SK-MEL-5 (cell line): Measurements from ENCODE around the gene CCDC152. TPM values are rescaled to one million over a fixed set of nuclear protein-coding genes. Genes with fewer than 3 reads are reported as not detected.
"Not testable (repeated sequence)": the region's sequence is repeated elsewhere in the genome, so short reads cannot be mapped to it uniquely, and the experiment has no call there.

ENCODE experiments used
- DNase-seq: peaks from one replicate; pipeline ENCODE4 v3.0.0-alpha.2; 2016; ENCODE audit warnings: low read depth, low spot score
- in situ Hi-C: cut with HindIII; loops from 2 replicates; pipeline ENCODE4 v1.10.0; 2016; ENCODE audit warnings: low sequenced_read_pairs, high pct_unique_total_duplicates, low pct_unique_long_range_greater_than_20kb
- polyA plus RNA-seq, 2 experiments: library from polyadenylated mRNA; depleted of rRNA; stranded (reverse); fragments of >200 nt; gene quantifications; 2 replicates each; pipeline ENCODE4 v1.2.3, GENCODE V29; 2015
- total RNA-seq: library from RNA; depleted of rRNA; stranded (reverse); fragments of >200 nt; shearing (Covaris generic); gene quantifications from 2 replicates; pipeline ENCODE4 v1.2.3, GENCODE V29; 2014; rRNA removed

CCDC152 gene
- total RNA-seq, result 0.45 and 0.92 TPM in 2 replicates
- 0.23 and 0.49 TPM in 2 replicates for polyA plus RNA-seq (2015; cell fraction: cytosol; rRNA removed)
- 0.37 and 0.79 TPM in 2 replicates for polyA plus RNA-seq (2015; cell fraction: nucleus; rRNA removed)

DNA sequence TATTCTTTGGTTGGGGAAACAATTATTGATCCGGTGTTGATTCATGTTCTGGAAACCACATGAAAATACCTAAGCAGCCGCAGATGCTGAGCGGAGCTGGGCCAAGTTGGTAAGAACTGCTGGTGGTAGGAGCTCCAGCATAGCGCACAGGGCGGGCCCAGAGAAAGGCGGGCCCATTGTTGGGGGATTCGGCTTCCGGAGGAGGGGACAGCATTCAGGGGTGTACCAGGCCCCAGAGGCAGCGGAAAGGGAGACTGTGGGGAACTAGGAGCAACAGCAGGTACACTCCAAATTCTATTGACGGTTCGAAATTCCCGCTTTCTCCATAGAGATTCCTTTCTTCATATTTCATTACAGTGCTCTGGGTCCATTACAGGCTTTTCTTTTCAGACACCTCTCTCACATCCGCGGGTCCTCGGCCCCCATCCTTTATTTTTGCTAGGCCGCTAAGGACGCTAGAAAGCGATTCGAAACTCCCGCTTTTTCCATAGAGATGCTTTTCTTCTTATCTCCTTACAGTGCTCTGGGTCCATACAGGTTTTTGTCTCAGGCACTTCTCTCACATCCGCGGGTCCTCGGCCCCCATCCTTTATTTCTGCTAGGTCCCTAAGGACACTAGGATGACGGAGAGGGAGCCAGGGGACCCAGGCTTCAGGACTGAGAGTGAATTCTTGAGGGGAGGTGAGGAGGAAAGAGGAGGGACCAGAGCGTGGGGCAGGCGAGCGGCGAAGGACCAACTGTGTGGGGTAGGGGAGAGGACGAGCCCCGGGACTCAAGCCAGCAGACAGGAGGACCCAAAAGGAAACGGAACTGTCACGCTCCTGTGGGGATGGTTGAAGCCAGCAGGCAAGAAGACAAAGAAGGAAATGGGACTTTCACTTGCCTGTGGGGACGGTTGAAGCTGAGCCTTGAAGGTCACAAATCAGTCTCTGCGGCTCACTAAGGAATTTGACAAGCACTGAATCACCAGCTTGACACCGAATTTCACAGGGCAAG, at the start of gene CCDC152:
TSS of gene CCDC152 (plus strand) at position 213 of the 996 bp plus-strand sequence. CDS start 2,304 bp downstream, outside the sequence.
- DNase-seq, result no peak
- in situ Hi-C loops, result no loop called here

DNA sequence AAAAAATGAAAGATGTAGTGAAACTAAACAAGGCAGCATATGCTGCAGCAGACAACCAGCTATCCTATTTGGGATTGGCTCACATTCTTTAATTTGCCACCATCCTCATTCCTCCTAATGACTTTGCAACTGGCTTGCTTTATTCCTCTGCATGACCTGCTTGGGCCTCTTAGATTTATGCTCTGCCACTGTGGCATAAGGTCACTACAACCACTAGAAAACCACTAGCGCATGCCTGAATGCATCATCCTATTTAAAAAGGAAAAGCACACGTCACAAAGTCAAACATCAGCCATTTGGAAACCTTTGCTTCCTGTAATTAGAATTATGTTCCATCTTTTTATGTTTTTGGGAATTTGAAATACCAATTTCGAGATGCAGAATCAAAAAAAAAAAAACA, 40.8 kb upstream of the CCDC152 start:
- in situ Hi-C loops, result no loop called here
- DNase-seq, result peak; percentile 83

- in situ Hi-C loops, result no loop called here
- DNase-seq, result no peak
Measured at GRCh38 chr5:42718591-42718990, 38.0 kb upstream of the CCDC152 start.

DNA sequence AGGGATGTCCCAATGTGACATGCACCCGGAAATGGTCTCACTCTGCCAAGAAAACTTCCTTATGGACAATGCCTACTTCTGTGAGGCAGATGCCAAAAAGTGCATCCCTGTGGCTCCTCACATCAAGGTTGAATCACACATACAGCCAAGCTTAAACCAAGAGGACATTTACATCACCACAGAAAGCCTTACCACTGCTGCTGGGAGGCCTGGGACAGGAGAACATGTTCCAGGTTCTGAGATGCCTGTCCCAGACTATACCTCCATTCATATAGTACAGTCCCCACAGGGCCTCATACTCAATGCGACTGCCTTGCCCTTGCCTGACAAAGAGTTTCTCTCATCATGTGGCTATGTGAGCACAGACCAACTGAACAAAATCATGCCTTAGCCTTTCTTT, 37.6 kb upstream of the CCDC152 start:
- peak; percentile 47 for DNase-seq
- in situ Hi-C loops, result no loop called here

- in situ Hi-C loops, result no loop called here
- DNase-seq, result no peak
Measured at GRCh38 chr5:42720251-42720650, 36.4 kb upstream of the CCDC152 start.

- in situ Hi-C loops, result no loop called here
- DNase-seq, result no peak
Measured at GRCh38 chr5:42721484-42721883, 35.1 kb upstream of the CCDC152 start.

- DNase-seq, in situ Hi-C loops: not testable (repeated sequence)
Measured at GRCh38 chr5:42734531-42735058, 22.0 kb upstream of the CCDC152 start.

DNA sequence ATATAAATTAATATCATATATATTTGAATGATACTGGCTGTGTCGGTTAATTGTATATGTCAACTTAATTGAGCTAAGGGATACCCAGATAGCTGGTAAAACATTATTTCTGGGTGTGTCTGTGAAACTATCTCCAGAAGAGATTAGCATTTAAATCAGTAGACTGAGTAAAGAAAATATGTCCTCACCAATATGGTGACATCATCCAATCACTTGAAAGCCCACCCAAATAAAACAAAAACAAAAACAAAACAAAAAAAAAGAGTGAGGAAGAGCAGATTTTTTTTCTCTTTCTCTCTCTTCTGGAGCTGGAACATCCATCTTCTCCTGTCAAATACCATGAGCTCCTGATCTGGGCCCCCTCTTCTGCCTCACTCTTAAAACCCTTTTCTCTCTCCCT, 15.7 kb upstream of the CCDC152 start:
- in situ Hi-C loops, result no loop called here
- no peak for DNase-seq

DNA sequence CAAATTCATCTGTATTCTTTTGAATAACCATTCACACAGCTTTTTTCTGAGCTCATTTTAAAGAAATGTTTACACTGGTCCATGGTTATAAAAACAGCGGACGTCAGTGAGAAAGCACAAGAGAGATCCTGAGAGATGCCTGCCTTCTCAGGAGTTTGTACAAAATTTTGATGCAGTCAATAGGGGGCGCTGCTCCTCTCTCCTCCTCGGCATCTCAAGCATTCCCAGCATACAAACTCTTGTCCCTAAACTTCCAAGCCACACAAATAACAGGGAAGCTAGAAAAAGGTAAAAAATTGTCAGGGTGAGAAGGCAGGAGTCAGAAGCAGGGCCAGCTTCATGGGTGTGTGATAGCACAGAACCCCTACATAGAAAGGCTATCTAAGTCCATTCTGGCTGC, 11.2 kb upstream of the CCDC152 start:
- DNase-seq, result peak; percentile 55
- in situ Hi-C loops, result no loop called here

DNA sequence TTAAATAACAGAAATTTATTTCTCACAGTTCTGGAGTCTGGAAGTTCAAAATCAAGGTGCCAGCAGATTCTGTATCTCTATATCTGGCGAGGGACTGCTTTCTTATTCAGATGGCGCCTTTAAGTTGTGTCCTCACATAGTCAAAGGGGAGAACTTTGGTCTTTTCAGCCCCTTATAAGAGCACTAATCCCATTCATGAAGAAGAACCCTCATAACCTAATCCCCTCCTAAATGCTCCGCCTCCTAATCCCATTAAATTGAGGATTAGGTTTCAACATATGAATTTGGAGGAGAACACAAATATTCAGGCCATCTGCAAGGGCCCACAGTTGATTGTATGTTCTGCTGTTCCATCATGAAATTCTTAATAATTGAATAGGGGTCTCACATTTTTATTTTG, 10.8 kb upstream of the CCDC152 start:
- no peak for DNase-seq
- in situ Hi-C loops, result no loop called here

DNA sequence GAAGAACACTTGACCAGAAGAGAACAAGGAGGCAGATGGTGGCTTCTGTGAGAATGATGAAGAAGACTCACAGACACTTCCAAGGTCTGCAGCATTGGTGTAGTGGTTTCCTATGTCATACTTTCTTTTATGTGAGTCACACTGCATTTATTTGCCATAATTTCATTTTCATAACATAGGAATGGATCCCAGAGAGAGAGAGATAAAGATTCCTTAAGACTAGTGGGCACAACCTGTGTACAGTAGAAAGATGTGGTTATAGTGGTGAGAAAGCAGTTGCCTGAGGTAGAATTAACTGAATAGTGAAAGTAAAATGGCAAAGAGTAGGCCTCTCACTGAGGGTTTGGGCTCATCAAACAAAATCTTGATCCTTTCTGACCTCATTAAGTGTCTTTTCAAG, 7.6 kb upstream of the CCDC152 start:
- in situ Hi-C loops, result no loop called here
- DNase-seq, result no peak

DNA sequence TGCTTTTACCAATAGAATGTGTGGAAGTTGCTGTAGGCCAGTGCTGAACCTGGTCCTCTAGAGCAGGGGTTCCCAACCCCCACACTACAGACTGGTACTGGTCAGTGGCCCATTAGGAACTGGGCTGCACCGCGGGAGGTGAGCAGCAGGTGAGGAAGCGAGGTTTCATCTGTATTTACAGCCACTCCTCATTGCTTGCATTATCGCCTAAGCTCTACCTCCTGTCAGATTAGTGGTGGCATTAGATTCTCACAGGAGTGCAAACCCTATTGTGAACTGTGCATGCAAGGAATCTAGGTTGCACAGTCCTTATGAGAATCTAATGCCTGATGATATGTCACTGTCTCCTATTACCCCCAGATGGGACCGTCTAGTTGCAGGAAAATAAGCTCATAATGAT, 6.1 kb upstream of the CCDC152 start:
- in situ Hi-C loops, result no loop called here
- no peak for DNase-seq

- DNase-seq, result no peak
- in situ Hi-C loops, result no loop called here
Measured at GRCh38 chr5:42751044-42751443, 5.6 kb upstream of the CCDC152 start.

- in situ Hi-C loops, result no loop called here
- DNase-seq, result no peak
Measured at GRCh38 chr5:42753099-42753498, 3.5 kb upstream of the CCDC152 start.

- in situ Hi-C loops, result no loop called here
- peak; percentile 84 for DNase-seq
Measured at GRCh38 chr5:42759456-42759855, 2.8 kb downstream of the CCDC152 start.

- DNase-seq, result peak; percentile 22
- in situ Hi-C loops, result no loop called here
Measured at GRCh38 chr5:42760426-42760825, 3.8 kb downstream of the CCDC152 start.

DNA sequence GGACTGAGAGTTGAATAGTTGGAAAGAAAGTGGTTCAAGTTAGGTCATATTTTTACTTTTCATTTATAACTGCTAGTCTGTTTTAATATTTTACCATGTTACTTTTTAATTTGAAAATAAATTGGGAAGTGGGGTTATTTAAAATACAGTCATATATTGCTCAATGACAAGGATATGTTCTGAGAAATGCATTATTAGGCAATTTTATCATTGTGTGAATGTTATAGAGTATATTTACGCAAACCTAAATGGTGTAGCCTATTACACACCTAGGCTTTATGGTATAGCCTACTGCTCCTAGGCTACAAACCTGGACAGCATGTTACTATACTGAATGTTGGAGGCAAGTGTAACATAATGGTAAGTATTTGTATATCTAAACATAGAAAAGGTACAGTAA, 5.2 kb downstream of the CCDC152 start:
- DNase-seq, result no peak
- in situ Hi-C loops, result no loop called here

- DNase-seq, result peak; percentile 77
Measured at GRCh38 chr5:42767491-42768105, 11.0 kb downstream of the CCDC152 start.

More at GRCh38 chr5:42767491-42768105, 11.0 kb downstream of the CCDC152 start:
- in situ Hi-C loops, result no loop called here
